ENCODE results near the gene GTF2A2. TPM values are rescaled to one million over a fixed set of nuclear protein-coding genes. Genes with fewer than 3 reads are reported as not detected.

Gene GTF2A2
- total and polyA plus RNA-seq, 4 donors, result 11.7 to 101 (median 27.2) TPM

GRCh38 chr15:59657635-59658125 is 365 bp upstream of the GTF2A2 start:
- Histone ChIP-seq H3K36me3 (ENCODE audit: control insufficient read depth in 4 of 4, insufficient read depth in 3 of 4, low read depth in 1 of 4, low read length in 3 of 4) (peaks cover 0 to 11% (median 3%) of the 10 kb centered on the region in 4 donors), H3K4me3 (ENCODE audit: low read depth in 1 of 3, low read length in 3 of 3) (peak overlapping the region; percentile 24 to 94 (median 81)), H3K27ac (ENCODE audit: low read depth in 1 of 2, low read length in 2 of 2) (peak overlapping the region; percentile 36 to 75), H3K4me1 (ENCODE audit: control insufficient read depth in 4 of 4, insufficient read depth in 4 of 4, low read length in 3 of 4) (peaks cover 9 to 37% (median 29%) of the 10 kb centered on the region in 4 donors), H3K9ac (ENCODE audit: low read depth in 1 of 2, low read length in 2 of 2) (peak overlapping the region in 1 of 2 donors; percentile 42), H3K9me3 (ENCODE audit: control insufficient read depth in 4 of 4, low read length in 3 of 4) (no peaks in the 10 kb centered on the region), H3K27me3 (ENCODE audit: control insufficient read depth in 4 of 4, insufficient read depth in 4 of 4, low read length in 3 of 4) (no peaks in the 10 kb centered on the region)
- WGBS, result 44% methylated on average over 23 of the region's 23 CpGs
- no peak for TF ChIP-seq RAD21 (IDR thresholded peaks at IDR 0.05)
- peak in 1 of 2 donors; percentile 1 for TF ChIP-seq GABPA (IDR thresholded peaks at IDR 0.05 in 1 of 2, conservative IDR thresholded peaks at IDR 0.05 in 1 of 2)
- peak in 1 of 2 donors; percentile 8 for TF ChIP-seq JUND (IDR thresholded peaks at IDR 0.05)
- peak; percentile 5 for TF ChIP-seq TAF1 (conservative IDR thresholded peaks at IDR 0.05)
- DNase-seq (ENCODE audit: low spot score), result no peak

DNA sequence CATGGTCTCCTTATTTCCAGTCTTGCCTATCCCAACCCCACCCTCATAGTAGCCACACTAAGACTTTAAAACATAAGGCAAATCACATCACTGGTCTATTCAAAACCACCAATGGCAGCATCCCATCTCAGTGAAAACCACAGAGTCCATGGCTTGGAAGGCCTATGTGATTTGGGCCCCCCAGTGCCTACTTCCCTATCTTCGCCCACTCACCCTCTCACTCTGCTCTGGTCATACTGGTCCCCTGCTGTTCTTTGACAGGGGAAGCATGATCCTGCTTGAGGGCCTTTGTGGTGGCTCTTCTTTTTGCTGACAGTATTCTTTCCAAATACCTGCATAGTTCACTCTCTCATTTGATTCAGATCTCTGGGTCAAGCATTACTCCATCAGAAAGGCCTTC is 3.3 kb downstream of the GTF2A2 start:
- Histone ChIP-seq H3K4me1 (ENCODE audit: control insufficient read depth in 4 of 4, insufficient read depth in 4 of 4, low read length in 3 of 4) (peaks cover 9 to 25% (median 19%) of the 10 kb centered on the region in 4 donors), H3K27ac (ENCODE audit: low read depth in 1 of 2, low read length in 2 of 2) (no peak overlapping the region), H3K27me3 (ENCODE audit: control insufficient read depth in 4 of 4, insufficient read depth in 4 of 4, low read length in 3 of 4) (no peaks in the 10 kb centered on the region), H3K9me3 (ENCODE audit: control insufficient read depth in 4 of 4, low read length in 3 of 4) (no peaks in the 10 kb centered on the region), H3K4me3 (ENCODE audit: low read depth in 1 of 3, low read length in 3 of 3) (no peak overlapping the region), H3K36me3 (ENCODE audit: control insufficient read depth in 4 of 4, insufficient read depth in 3 of 4, low read depth in 1 of 4, low read length in 3 of 4) (peaks cover 1 to 32% (median 18%) of the 10 kb centered on the region in 4 donors), H3K9ac (ENCODE audit: low read depth in 1 of 2, low read length in 2 of 2) (no peak overlapping the region)
- no peak for DNase-seq (ENCODE audit: low spot score)
- WGBS, result 88% methylated on average over 1 of the region's 1 CpG
- TF ChIP-seq ZBTB33 (IDR thresholded peaks at IDR 0.05) (no peak), GABPA (IDR thresholded peaks at IDR 0.05 in 1 of 2, conservative IDR thresholded peaks at IDR 0.05 in 1 of 2) (no peak), HNF4G (IDR thresholded peaks at IDR 0.05) (no peak), TAF1 (conservative IDR thresholded peaks at IDR 0.05) (no peak), YY1 (IDR thresholded peaks at IDR 0.05) (no peak), MAX (IDR thresholded peaks at IDR 0.05) (no peak), HNF4A (conservative IDR thresholded peaks at IDR 0.05) (no peak), RXRA (IDR thresholded peaks at IDR 0.05) (no peak), NR2F2 (IDR thresholded peaks at IDR 0.05) (no peak), SP1 (IDR thresholded peaks at IDR 0.05) (no peak)
- TF ChIP-seq, protein P1, sequence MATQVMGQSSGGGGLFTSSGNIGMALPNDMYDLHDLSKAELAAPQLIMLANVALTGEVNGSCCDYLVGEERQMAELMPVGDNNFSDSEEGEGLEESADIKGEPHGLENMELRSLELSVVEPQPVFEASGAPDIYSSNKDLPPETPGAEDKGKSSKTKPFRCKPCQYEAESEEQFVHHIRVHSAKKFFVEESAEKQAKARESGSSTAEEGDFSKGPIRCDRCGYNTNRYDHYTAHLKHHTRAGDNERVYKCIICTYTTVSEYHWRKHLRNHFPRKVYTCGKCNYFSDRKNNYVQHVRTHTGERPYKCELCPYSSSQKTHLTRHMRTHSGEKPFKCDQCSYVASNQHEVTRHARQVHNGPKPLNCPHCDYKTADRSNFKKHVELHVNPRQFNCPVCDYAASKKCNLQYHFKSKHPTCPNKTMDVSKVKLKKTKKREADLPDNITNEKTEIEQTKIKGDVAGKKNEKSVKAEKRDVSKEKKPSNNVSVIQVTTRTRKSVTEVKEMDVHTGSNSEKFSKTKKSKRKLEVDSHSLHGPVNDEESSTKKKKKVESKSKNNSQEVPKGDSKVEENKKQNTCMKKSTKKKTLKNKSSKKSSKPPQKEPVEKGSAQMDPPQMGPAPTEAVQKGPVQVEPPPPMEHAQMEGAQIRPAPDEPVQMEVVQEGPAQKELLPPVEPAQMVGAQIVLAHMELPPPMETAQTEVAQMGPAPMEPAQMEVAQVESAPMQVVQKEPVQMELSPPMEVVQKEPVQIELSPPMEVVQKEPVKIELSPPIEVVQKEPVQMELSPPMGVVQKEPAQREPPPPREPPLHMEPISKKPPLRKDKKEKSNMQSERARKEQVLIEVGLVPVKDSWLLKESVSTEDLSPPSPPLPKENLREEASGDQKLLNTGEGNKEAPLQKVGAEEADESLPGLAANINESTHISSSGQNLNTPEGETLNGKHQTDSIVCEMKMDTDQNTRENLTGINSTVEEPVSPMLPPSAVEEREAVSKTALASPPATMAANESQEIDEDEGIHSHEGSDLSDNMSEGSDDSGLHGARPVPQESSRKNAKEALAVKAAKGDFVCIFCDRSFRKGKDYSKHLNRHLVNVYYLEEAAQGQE (IDR thresholded peaks at IDR 0.05), result no peak

All from liver (tissue), 9 donors.